GM18951 (cell line): ENCODE measurements around the gene CALD1.
A peak's percentile ranks its signal among the peaks of the same experiment; 100 is the strongest.
"Not testable (repeated sequence)": the region's sequence is repeated elsewhere in the genome, so short reads cannot be mapped to it uniquely, and the experiment has no call there.

ENCODE experiments used
- POLR2A ChIP-seq: IDR thresholded peaks from 4 replicates; pipeline ENCODE4 v1.6.1; 2011; ENCODE audit warnings: mild to moderate bottlenecking; ENCODE audit not compliant: insufficient read length, insufficient read depth; ENCODE audit errors: extremely low read depth
- in situ Hi-C: fragments of 300-500 bp; cut with MboI; formaldehyde crosslinking; loops from one replicate; pipeline ENCODE4 v1.12.0; 2022; ENCODE audit warnings: low sequenced_read_pairs, mixed read lengths, inconsistent platforms; ENCODE audit not compliant: unreplicated experiment

CALD1 gene

DNA sequence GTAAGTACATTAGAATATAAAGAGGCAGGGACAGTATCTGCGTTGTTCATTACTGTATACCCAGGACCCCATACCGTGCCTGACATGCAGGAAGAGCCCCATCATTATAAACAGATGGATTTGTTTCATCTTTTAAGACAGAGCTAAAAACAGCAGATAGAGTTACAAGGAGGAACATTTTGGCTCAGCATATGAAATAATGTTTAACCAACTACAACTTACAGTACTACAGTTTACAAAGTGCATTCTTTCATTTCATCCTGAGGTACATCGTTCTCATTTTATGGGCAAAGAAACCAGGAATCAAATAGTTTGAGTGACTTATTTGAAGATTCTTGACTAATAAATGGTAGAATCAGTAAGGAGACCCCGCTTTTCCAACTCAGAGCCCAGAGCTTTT, 168.8 kb downstream of the CALD1 start:
- in situ Hi-C loops = no loop called here
- no peak for TF ChIP-seq POLR2A

DNA sequence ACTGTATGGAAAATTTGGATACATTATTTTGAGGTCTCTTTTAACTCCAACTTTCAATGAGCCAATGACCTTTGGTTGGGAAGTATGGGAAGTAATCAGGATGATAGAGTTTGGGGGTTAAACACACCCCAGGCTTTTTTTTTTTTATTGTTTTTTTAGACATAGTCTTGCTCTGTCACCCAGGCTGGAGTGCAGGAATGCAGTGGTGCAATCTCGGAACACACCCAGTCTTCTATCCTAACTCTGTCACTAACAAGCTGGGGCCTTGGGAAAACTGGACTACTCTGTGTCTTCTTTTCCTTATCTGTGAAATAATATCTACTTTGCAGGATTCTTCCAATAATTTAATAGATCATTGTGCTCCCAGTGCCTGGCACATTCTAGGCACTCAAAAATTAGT, 169.3 kb downstream of the CALD1 start:
- in situ Hi-C loops = no loop called here
- TF ChIP-seq POLR2A = no peak

GRCh38 chr7:134949171-134949570, 169.7 kb downstream of the CALD1 start:
- TF ChIP-seq POLR2A = no peak
- in situ Hi-C loops = no loop called here

DNA sequence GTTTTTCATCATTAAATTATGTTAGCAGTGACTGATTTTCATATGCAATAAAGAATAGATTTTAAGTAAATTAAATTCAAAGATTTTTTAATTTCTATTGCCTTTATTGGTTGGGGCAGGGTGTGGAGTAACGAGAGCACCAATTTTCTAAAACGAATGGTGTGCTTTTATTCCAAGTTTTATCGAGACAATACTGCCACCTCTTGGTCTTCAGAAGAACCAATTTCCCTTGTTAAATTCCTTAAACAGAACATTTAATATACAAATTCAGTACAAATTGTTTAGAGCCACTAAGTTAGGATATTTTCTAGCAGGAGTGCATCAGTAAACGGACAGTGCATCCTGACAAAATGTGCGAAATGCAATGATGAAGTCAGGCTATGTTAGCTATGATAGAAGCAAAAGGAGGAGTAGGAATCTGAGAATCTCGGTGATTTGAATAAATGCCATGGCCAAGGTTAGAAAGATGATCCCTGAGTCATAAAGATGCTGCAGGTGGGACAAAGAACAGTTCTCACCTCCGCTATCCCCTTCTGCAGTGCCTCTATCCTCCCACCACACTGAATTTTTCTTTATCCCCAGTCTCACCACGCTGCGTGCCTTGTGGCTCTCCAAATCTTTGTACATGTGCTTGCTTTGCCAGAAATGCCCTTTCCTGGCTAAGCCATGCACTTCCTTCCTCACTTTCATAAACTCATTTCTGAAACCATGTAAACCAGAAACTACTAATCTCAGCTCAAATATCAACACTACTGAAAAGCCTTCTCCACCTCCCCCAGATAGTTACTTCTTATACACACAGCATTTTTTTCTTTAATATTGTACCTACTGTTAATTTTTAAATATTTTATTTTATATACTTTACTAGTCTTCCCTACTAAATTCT, 175.0 kb downstream of the CALD1 start:
- in situ Hi-C loops = loop anchor here (5.0 to 25.0 kb wide), 2 partner anchors 213 to 317 kb away; partner anchors contain the start of gene BPGM
- TF ChIP-seq POLR2A = no peak

DNA sequence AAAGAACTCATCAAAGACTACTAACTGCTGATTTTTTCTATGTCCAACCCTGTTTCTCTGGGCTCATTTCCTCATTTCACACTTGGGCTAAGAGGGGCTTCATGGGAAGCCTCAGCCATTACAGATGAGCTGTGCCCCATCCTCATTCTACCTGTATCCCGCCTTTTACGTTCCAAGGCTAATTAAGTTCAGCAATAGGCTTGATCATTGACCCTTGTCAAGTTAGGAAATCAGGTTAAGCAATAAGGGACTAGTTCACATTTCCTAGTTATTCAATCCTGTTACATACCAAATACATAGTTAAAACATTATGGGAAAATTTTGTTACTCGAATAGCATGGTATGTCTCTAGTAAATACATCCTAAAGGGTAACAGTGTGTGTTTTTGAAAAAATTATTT, 177.6 kb downstream of the CALD1 start:
- TF ChIP-seq POLR2A = no peak

DNA sequence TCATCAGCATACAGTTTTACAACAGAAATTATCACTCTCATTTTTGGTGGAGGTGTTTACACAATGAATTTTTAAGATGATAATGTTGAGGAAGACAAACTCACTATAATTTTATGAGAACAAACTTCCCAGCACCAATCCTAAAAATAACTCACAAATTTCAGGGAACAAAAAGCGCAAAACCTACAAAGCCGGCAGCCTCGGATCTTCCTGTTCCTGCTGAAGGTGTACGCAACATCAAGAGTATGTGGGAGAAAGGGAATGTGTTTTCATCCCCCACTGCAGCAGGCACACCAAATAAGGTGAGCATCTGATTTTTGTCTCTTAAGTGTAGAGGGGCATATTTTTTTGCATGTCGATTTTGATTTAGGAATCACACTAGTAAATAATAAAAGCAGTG, 180.4 kb downstream of the CALD1 start:
- in situ Hi-C loops = loop anchor here (5.0 to 25.0 kb wide), 2 partner anchors 207 to 323 kb away; partner anchors contain the start of gene BPGM
- no peak for TF ChIP-seq POLR2A

More for the DNA sequence above, 177.6 kb downstream of the CALD1 start:
- in situ Hi-C loops = loop anchor here (5.0 to 25.0 kb wide), 2 partner anchors 210 to 320 kb away; partner anchors contain the start of gene BPGM

GRCh38 chr7:134962270-134962780, 182.9 kb downstream of the CALD1 start:
- in situ Hi-C loops = loop anchor here (25.0 kb wide), 1 partner anchor 325 kb away; the partner anchor contains the start of gene BPGM
- TF ChIP-seq POLR2A = no peak

- in situ Hi-C loops = loop anchor here (25.0 kb wide), 1 partner anchor 326 kb away; the partner anchor contains the start of gene BPGM
- no peak for TF ChIP-seq POLR2A
These were observed 183.6 kb downstream of the CALD1 start for GRCh38 chr7:134963036-134963435.

GRCh38 chr7:134966691-134967090, 187.3 kb downstream of the CALD1 start:
- in situ Hi-C loops = loop anchor here (25.0 kb wide), 1 partner anchor 329 kb away; the partner anchor contains the start of gene BPGM
- no peak for TF ChIP-seq POLR2A

GRCh38 chr7:134968110-134968509, 188.7 kb downstream of the CALD1 start:
- no peak for TF ChIP-seq POLR2A
- in situ Hi-C loops = loop anchor here (25.0 kb wide), 1 partner anchor 331 kb away; the partner anchor contains the start of gene BPGM

GRCh38 chr7:134981645-134982044, 202.2 kb downstream of the CALD1 start:
- in situ Hi-C loops = not testable (repeated sequence)

GRCh38 chr7:134985894-134986362, 206.5 kb downstream of the CALD1 start:
- in situ Hi-C loops = no loop called here

GRCh38 chr7:134986363-134987251, 207.2 kb downstream of the CALD1 start, which contains the start of gene AGBL3:
AGBL3 (plus strand) TSS chr7:134986508; CDS start chr7:134987934, 1,426 bp downstream.
- peak; percentile 75 for TF ChIP-seq POLR2A
- in situ Hi-C loops = no loop called here

More at GRCh38 chr7:134985894-134986362, 206.5 kb downstream of the CALD1 start:
- TF ChIP-seq POLR2A = no peak

DNA sequence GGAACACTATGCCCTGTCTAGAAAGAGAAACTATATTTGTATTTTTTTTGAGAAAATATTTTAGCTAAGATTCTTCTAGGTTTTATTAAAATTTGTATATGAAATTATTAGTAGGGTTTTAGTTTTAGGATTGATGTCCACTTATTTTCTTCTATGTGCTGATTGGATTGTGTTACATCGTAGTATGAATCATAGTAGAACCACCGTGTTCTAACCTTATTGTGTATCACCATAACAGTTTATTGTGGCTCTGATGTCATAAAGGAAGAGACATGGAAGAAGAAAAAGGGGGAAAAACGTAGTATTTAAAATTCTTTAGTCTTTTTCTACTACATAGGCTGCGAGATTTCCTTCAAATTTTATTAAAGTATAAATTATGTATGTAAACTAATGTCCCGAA, 208.7 kb downstream of the CALD1 start:
- no peak for TF ChIP-seq POLR2A
- in situ Hi-C loops = no loop called here
